NCI-H187 treated with DMSO at 0.1 percent for 48 hours (cell line): ENCODE data around the gene MSLN.
A peak's percentile ranks its signal among the peaks of the same experiment; 100 is the strongest.
"Not testable (repeated sequence)": the region's sequence is repeated elsewhere in the genome, so short reads cannot be mapped to it uniquely, and the experiment has no call there.

Experiments
- DNase-seq: peaks from one replicate; lab custom pipeline; 2025; lab: John Stamatoyannopoulos, UW

Gene MSLN

GRCh38 chr16:760545-761343, at the start of gene MSLN:
MSLN (plus strand) TSS chr16:760734; CDS start chr16:762681, 1,947 bp downstream.
- no peak for DNase-seq

- DNase-seq = no peak
Observed at GRCh38 chr16:711084-711483, 49.5 kb upstream of the MSLN start.

- DNase-seq = no peak
Observed at GRCh38 chr16:711548-712320, 48.8 kb upstream of the MSLN start.

- DNase-seq = not testable (repeated sequence)
Observed at GRCh38 chr16:712740-713250, 47.7 kb upstream of the MSLN start.

- no peak for DNase-seq
Observed at GRCh38 chr16:714079-714478, 46.5 kb upstream of the MSLN start.

GRCh38 chr16:714558-715476, 45.7 kb upstream of the MSLN start, which contains the start of gene METRN:
METRN (plus strand) TSS chr16:715118; CDS start chr16:715290, 172 bp downstream.
- DNase-seq = peak; percentile 49

GRCh38 chr16:715477-716199, 44.9 kb upstream of the MSLN start:
- no peak for DNase-seq

- no peak for DNase-seq
Observed at GRCh38 chr16:716200-716568, 44.4 kb upstream of the MSLN start.

GRCh38 chr16:716768-717325, 43.7 kb upstream of the MSLN start:
- DNase-seq = no peak

- DNase-seq = no peak
Observed at GRCh38 chr16:717450-718245, 42.9 kb upstream of the MSLN start.

GRCh38 chr16:718389-718788, 42.1 kb upstream of the MSLN start:
- no peak for DNase-seq

- no peak for DNase-seq
Observed at GRCh38 chr16:718922-719321, 41.6 kb upstream of the MSLN start.

- no peak for DNase-seq
Observed at GRCh38 chr16:719815-720446, 40.6 kb upstream of the MSLN start.

GRCh38 chr16:720447-720989, 40.0 kb upstream of the MSLN start:
- no peak for DNase-seq

- peak; percentile 52 for DNase-seq
Observed at GRCh38 chr16:720990-721764, 39.4 kb upstream of the MSLN start, which contains the start of gene ANTKMT. ANTKMT (plus strand) TSS chr16:721146; CDS start chr16:721275, 129 bp downstream.

GRCh38 chr16:721765-722540, 38.6 kb upstream of the MSLN start:
- no peak for DNase-seq

GRCh38 chr16:722835-723633, 37.5 kb upstream of the MSLN start:
- DNase-seq = no peak
